ENCODE measurements around the gene CCR4. TPM values are rescaled to one million over a fixed set of nuclear protein-coding genes. Genes with fewer than 3 reads are reported as not detected.

The CCR4 gene
- total RNA-seq, 1 donor from 2014 or later: not detected

Other genes starting within 250 kb of the CCR4 start
- 0.52 TPM for gene TRIM71, start 133.6 kb upstream of the CCR4 start, total RNA-seq
- 12.0 TPM for gene GLB1, start 145.5 kb downstream of the CCR4 start, total RNA-seq
- 2.1 TPM for gene TMPPE, start 145.5 kb downstream of the CCR4 start, total RNA-seq
- 32.9 TPM for gene CRTAP, start 162.4 kb downstream of the CCR4 start, total RNA-seq

Measured in skeletal muscle tissue (tissue), 1 donor.